H9 (cell line): Measurements from ENCODE around the gene PDZD4. TPM values are rescaled to one million over a fixed set of nuclear protein-coding genes. Genes with fewer than 3 reads are reported as not detected.

Experiments used
- DNase-seq: peaks from one replicate; pipeline ENCODE4 v3.0.0-alpha.2; 2017
- H2AFZ ChIP-seq: one replicate; pipeline ENCODE4 v1.6.1; 2013; ENCODE audit warnings: mild to moderate bottlenecking, low read length, control low read depth, moderate library complexity
- H2AK5ac ChIP-seq: 2 replicates; pipeline ENCODE4 v1.6.1; 2013; ENCODE audit warnings: low read length, control low read depth, mixed read lengths; ENCODE audit not compliant: insufficient read length
- H2BK120ac ChIP-seq: one replicate; pipeline ENCODE4 v1.6.1; 2013; ENCODE audit warnings: low read depth, mild to moderate bottlenecking, low read length, control low read depth, inconsistent platforms; ENCODE audit not compliant: poor library complexity, severe bottlenecking
- H2BK12ac ChIP-seq: 2 replicates; pipeline ENCODE4 v1.6.1; 2013; ENCODE audit warnings: low read length, control low read depth, mixed read lengths, low read depth; ENCODE audit not compliant: insufficient read length
- H2BK15ac ChIP-seq: 2 replicates; pipeline ENCODE4 v1.6.1; 2013; ENCODE audit warnings: low read depth, low read length, control low read depth
- H2BK20ac ChIP-seq: one replicate; pipeline ENCODE4 v1.6.1; 2013; ENCODE audit warnings: low read depth, mild to moderate bottlenecking, low read length, control low read depth, inconsistent platforms; ENCODE audit not compliant: poor library complexity, severe bottlenecking
- H2BK5ac ChIP-seq: 2 replicates; pipeline ENCODE4 v1.6.1; 2013; ENCODE audit warnings: low read length, control low read depth, mixed read lengths; ENCODE audit not compliant: insufficient read length
- H3K14ac ChIP-seq: 2 replicates; pipeline ENCODE4 v1.6.1; 2013; ENCODE audit warnings: low read length, control low read depth; ENCODE audit not compliant: insufficient read depth
- H3K18ac ChIP-seq: 2 replicates; pipeline ENCODE4 v1.6.1; 2013; ENCODE audit warnings: low read depth, mild to moderate bottlenecking, mixed read lengths, low read length, control low read depth; ENCODE audit not compliant: insufficient read length
- H3K23ac ChIP-seq: 2 replicates; pipeline ENCODE4 v1.6.1; 2013; ENCODE audit warnings: low read length, control low read depth, mixed read lengths, low read depth; ENCODE audit not compliant: insufficient read length
- H3K23me2 ChIP-seq: 2 replicates; pipeline ENCODE4 v1.6.1; 2013; ENCODE audit warnings: low read depth, mild to moderate bottlenecking, mixed read lengths, low read length, control low read depth; ENCODE audit not compliant: insufficient read length, poor library complexity, severe bottlenecking
- H3K27ac ChIP-seq: 2 replicates; pipeline ENCODE4 v1.5.1; 2013; ENCODE audit warnings: low read length, control low read depth, mixed read lengths, low read depth; ENCODE audit not compliant: insufficient read length
- H3K27me3 ChIP-seq: 2 replicates; pipeline ENCODE4 v1.6.1; 2013; ENCODE audit warnings: low read length, control low read depth, inconsistent platforms; ENCODE audit not compliant: insufficient read depth
- H3K4ac ChIP-seq: 2 replicates; pipeline ENCODE4 v1.6.1; 2013; ENCODE audit warnings: low read depth, mild to moderate bottlenecking, control low read depth, inconsistent platforms, low read length, moderate library complexity
- H3K4me1 ChIP-seq: 2 replicates; pipeline ENCODE4 v1.6.1; 2013; ENCODE audit warnings: low read length, control low read depth, inconsistent platforms; ENCODE audit not compliant: insufficient read depth
- H3K4me2 ChIP-seq: 2 replicates; pipeline ENCODE4 v1.6.1; 2013; ENCODE audit warnings: low read length, control low read depth, mixed read lengths; ENCODE audit not compliant: insufficient read length, insufficient read depth
- H3K56ac ChIP-seq: 2 replicates; pipeline ENCODE4 v1.6.1; 2013; ENCODE audit warnings: low read depth, mild to moderate bottlenecking, mixed read lengths, low read length, control low read depth; ENCODE audit not compliant: insufficient read length
- H3K79me1 ChIP-seq: 2 replicates; pipeline ENCODE4 v1.6.1; 2013; ENCODE audit warnings: low read depth, mild to moderate bottlenecking, moderate library complexity, low read length, control low read depth, inconsistent platforms; ENCODE audit not compliant: insufficient read depth, poor library complexity, severe bottlenecking
- H3K79me2 ChIP-seq: 2 replicates; pipeline ENCODE4 v1.6.1; 2013; ENCODE audit warnings: low read length, control low read depth, inconsistent platforms; ENCODE audit not compliant: insufficient read depth
- H3K9ac ChIP-seq: 2 replicates; pipeline ENCODE4 v1.6.1; 2013; ENCODE audit warnings: low read length, control low read depth, mixed read lengths; ENCODE audit not compliant: insufficient read length; ENCODE audit errors: extremely low read depth
- H3K9me3 ChIP-seq: one replicate; pipeline ENCODE4 v1.6.1; 2013; ENCODE audit warnings: low read depth, low read length, inconsistent platforms; ENCODE audit not compliant: control insufficient read depth
- H3T11ph ChIP-seq: one replicate; pipeline ENCODE4 v1.6.1; 2013; ENCODE audit warnings: mild to moderate bottlenecking, low read length, control low read depth, inconsistent platforms
- H4K20me1 ChIP-seq: one replicate; pipeline ENCODE4 v1.6.1; 2013; ENCODE audit not compliant: control insufficient read depth, insufficient read length, insufficient read depth
- H4K5ac ChIP-seq: 2 replicates; pipeline ENCODE4 v1.6.1; 2013; ENCODE audit warnings: low read depth, mild to moderate bottlenecking, mixed read lengths, low read length, control low read depth; ENCODE audit not compliant: insufficient read length
- H4K8ac ChIP-seq: replicated peaks from 2 replicates; pipeline ENCODE4 v1.6.1; 2013; ENCODE audit warnings: low read length, control low read depth, mixed read lengths, low read depth; ENCODE audit not compliant: insufficient read length
- H4K91ac ChIP-seq: 2 replicates; pipeline ENCODE4 v1.6.1; 2013; ENCODE audit warnings: low read depth, mild to moderate bottlenecking, moderate library complexity, mixed read lengths, low read length, control low read depth; ENCODE audit not compliant: insufficient read length
- H3K27ac Mint-ChIP-seq, 3 experiments: 2 replicates in 2 of 3; 3 replicates in 1 of 3; pipeline ENCODE4 v1.8.0; 2020 to 2021; ENCODE audit warnings: mixed read lengths in 3 of 3, mild to moderate bottlenecking in 1 of 3, moderate library complexity in 1 of 3
- H3K27me3 Mint-ChIP-seq: 2 replicates; pipeline ENCODE4 v1.8.0; 2021; ENCODE audit warnings: low read depth, mild to moderate bottlenecking, moderate library complexity, mixed read lengths
- H3K36me3 Mint-ChIP-seq, 3 experiments: 2 replicates in 2 of 3; 3 replicates in 1 of 3; pipeline ENCODE4 v1.8.0; 2020 to 2021; ENCODE audit warnings: low read depth in 3 of 3, mixed read lengths in 3 of 3; ENCODE audit not compliant: insufficient read depth in 1 of 3
- H3K4me1 Mint-ChIP-seq, 2 experiments: 2 replicates each; pipeline ENCODE4 v1.8.0; 2020; ENCODE audit warnings: mixed read lengths in 2 of 2
- H3K4me3 Mint-ChIP-seq, 2 experiments: 2 replicates in 1 of 2; 3 replicates in 1 of 2; pipeline ENCODE4 v1.8.0; 2020 to 2021; ENCODE audit warnings: mild to moderate bottlenecking in 2 of 2, mixed read lengths in 2 of 2, moderate library complexity in 1 of 2
- H3K9me3 Mint-ChIP-seq, 2 experiments: 2 replicates in 1 of 2; 3 replicates in 1 of 2; pipeline ENCODE4 v1.8.0; 2020; ENCODE audit warnings: mild to moderate bottlenecking in 2 of 2, mixed read lengths in 2 of 2, moderate library complexity in 1 of 2
- WGBS: extraction: QIAGEN DNeasy Blood & Tissue Kit; methylation state at CpG from one replicate; pipeline ENCODE4 v1.1.7; 2013; ENCODE audit warnings: missing lambda C conversion rate, low lambda C conversion rate, mixed read lengths; ENCODE audit not compliant: insufficient read length; ENCODE audit errors: extremely low coverage; 5-methylcytosine and 5-hydroxymethylcytosine counted together
- total RNA-seq: library from RNA; stranded (reverse); gene quantifications from 2 replicates; pipeline ENCODE4 v1.2.1, GENCODE V29; 2021
- TF ChIP-seq, protein P1 (sequence below): fragments of 200-600 bp; sonication (generic); conservative IDR thresholded peaks from 3 replicates; pipeline ENCODE4 v1.8.0; 2021; ENCODE audit warnings: antibody characterized with exemption, mild to moderate bottlenecking

Gene PDZD4
- total RNA-seq, 1 experiment from 2014 or later: 110 TPM

DNA sequence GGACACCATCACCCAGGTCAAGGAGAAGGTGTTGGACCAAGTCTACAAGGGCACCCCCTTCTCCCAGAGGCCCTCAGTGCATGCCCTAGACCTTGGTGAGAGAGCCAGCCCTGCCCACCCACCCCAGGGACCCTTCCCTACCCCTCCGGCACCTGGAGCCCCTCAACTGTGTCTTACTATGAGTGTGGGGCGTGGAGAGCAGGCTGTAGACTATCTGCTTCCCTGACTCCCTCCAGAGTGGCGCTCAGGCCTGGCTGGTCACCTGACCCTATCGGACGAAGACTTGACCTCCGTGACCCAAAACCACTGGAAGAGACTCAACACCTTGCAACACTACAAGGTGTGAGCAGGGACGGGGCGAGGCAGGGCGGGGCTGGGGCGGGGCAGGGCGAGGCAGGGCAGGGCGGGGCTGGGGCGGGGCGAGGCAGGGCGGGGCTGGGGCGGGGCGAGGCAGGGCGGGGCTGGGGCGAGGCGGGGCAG lies 54.2 kb downstream of the PDZD4 start:
- H3K27me3 ChIP-seq: no peaks in the 10 kb centered on the region
- TF ChIP-seq, protein P1, sequence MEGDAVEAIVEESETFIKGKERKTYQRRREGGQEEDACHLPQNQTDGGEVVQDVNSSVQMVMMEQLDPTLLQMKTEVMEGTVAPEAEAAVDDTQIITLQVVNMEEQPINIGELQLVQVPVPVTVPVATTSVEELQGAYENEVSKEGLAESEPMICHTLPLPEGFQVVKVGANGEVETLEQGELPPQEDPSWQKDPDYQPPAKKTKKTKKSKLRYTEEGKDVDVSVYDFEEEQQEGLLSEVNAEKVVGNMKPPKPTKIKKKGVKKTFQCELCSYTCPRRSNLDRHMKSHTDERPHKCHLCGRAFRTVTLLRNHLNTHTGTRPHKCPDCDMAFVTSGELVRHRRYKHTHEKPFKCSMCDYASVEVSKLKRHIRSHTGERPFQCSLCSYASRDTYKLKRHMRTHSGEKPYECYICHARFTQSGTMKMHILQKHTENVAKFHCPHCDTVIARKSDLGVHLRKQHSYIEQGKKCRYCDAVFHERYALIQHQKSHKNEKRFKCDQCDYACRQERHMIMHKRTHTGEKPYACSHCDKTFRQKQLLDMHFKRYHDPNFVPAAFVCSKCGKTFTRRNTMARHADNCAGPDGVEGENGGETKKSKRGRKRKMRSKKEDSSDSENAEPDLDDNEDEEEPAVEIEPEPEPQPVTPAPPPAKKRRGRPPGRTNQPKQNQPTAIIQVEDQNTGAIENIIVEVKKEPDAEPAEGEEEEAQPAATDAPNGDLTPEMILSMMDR: no peak
- no peaks in the 10 kb centered on the region for H3K9me3 ChIP-seq

More for the DNA sequence above, 54.2 kb downstream of the PDZD4 start:
- no peak overlapping the region for H4K5ac ChIP-seq
- peaks cover 2% of the 10 kb centered on the region; the same call in 1 of the 2 replicates for H3K27me3 Mint-ChIP-seq
- WGBS: no CpG with 5 or more reads among the region's 20 CpGs
- DNase-seq: no peak
- H2AK5ac ChIP-seq: no peak overlapping the region
- H3K18ac ChIP-seq: no peak overlapping the region
- peaks cover 0 to 5% (median 3%) of the 10 kb centered on the region in 3 experiments; a peak in 5 of 7 replicates for H3K36me3 Mint-ChIP-seq
- H2BK15ac ChIP-seq: no peak overlapping the region
- H3K79me1 ChIP-seq: no peaks in the 10 kb centered on the region
- H3K23me2 ChIP-seq: no peaks in the 10 kb centered on the region
- no peak overlapping the region for H2AFZ ChIP-seq
- H4K91ac ChIP-seq: no peak overlapping the region
- no peak overlapping the region for H3K23ac ChIP-seq
- no peak overlapping the region for H2BK120ac ChIP-seq
- no peak overlapping the region for H3K4me2 ChIP-seq
- no peak overlapping the region for H3K14ac ChIP-seq
- H3K4me3 Mint-ChIP-seq: no peak overlapping the region
- no peak overlapping the region for H3K27ac ChIP-seq
- H2BK20ac ChIP-seq: no peak overlapping the region
- no peak overlapping the region for H2BK12ac ChIP-seq
- H3K56ac ChIP-seq: no peak overlapping the region
- H2BK5ac ChIP-seq: no peak overlapping the region
- H3K4ac ChIP-seq: no peak overlapping the region
- no peaks in the 10 kb centered on the region for H4K20me1 ChIP-seq
- no peak overlapping the region for H3T11ph ChIP-seq
- no peak overlapping the region for H3K9ac ChIP-seq
- no peaks in the 10 kb centered on the region for H3K79me2 ChIP-seq
- H3K9me3 Mint-ChIP-seq: peaks cover 32 to 52% of the 10 kb centered on the region in 2 experiments
- H4K8ac ChIP-seq: no peak overlapping the region
- peaks cover 4 to 8% of the 10 kb centered on the region in 2 experiments for H3K4me1 Mint-ChIP-seq
- no peak overlapping the region for H3K27ac Mint-ChIP-seq
- no peaks in the 10 kb centered on the region for H3K4me1 ChIP-seq
